Measurements from ENCODE around the gene OPCML. TPM values are rescaled to one million over a fixed set of nuclear protein-coding genes. Genes with fewer than 3 reads are reported as not detected.

Gene OPCML
- total RNA-seq, 1 donor from 2014 or later, result not detected

DNA sequence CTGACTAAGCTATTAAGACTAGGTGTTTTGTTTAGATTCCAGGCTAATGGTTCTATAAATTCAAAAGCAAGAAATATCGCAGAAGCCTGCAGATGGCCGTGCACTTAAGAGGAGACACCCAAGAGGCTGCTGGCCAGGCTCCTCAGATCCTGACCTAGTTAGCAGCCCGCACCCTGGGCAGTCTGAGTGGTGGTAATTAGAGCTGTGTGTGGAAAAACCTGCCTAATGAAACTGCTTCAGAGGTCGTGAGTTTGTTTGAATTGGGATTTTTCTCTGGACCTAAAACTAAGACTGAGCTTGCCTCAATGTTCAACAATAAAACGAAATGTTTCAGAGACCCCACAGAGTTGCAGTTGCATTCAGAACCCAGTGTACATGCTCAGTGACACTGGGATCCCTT lies 627.7 kb downstream of the OPCML start:
- no peak for DNase-seq (ENCODE audit: low read depth in 2 of 2)

DNA sequence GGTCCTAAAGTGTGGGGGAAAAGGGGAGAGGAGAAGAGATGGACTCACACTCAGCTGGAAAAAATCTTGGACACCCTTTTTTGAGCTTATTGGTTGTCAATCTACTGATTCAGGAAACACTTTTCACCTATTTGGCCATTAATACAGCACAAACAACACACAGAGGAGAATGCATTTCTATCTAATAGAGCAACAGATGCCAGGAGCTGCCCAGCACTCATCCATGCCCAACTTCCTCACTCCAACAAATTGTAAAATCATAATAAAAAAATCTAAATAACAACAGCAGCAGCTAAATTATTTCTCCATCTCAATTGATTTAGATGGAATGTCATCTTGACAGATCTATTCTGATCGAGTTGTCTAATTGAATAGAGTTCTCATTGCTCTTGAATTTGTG lies 628.2 kb downstream of the OPCML start:
- DNase-seq (ENCODE audit: low read depth in 2 of 2), result no peak

DNA sequence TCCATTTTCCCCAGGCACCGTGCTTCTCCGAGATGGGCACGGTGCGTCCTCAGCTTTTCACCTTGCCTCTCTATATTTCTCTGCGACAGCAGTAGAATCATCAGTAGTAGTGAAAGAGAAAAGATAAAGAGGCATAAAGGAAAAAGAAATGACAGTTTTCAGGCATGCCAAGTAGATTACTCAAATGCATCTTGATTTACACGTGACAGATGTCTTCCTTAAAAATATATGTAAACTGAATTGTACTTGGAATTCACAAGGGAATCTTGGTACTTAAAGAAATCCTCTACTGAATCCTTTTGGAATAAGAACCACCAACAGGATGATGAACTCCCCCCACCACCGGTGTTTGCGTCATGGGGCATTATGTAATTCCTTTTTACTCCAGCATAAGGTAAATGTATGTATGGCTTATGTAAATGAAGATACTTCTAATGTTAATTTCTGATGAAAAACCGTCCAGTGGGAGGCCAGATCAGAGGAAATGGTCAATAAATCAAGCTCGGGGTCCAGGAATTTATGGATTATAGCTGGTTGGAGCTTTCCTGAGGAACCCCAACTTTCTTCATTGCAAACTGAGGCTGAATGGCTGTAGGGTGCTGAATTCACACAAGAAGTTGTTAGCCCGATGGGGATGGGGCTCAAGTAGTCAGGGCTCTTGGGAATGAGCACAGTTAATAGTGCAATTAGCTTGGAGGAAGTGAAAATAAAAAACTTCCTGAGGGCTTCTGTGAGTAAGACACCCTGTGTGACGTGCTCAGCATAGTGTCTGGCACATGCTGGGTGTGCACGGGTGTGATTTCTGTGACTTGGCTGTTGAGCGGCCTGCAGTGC lies 630.4 kb downstream of the OPCML start:
- no peak for DNase-seq (ENCODE audit: low read depth in 2 of 2)

DNA sequence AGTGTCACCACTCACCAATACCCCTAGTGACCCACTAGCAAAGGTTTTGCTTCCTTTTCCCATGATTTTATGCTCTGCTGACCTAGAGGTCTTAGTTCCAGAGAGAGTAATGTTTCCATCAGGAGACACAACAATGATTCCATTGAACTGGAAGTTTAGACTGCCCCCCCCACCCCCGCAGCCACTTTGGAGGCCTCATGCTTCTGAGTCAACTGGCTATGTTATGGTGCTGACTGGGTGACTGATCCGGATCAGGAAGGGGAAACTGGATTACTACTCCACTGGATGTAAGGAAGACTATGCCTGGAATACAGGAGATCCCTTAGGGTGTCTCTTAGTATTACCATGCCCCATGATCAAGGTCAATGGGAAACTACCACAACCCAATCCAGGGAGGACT lies 633.6 kb downstream of the OPCML start:
- DNase-seq (ENCODE audit: low read depth in 2 of 2), result peak in 1 of 2 donors; percentile 12

DNA sequence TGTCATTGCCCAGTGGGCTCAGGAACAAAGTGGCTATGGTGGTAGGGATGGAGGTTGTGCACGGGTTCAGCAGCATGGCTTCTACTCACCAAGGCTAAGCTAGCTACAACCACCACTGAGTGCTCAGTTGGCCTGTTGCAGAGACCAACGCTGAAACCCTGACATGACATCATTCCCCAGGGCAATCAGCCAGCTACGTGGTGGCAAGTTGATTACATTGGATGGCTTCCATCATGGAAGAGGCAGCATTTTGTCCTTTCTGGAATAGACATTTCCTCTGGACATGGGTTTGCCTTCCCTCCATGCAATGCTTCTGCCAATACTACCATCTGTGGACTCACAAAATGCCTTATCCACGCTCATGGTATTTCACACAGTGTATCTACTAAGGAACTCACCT lies 634.3 kb downstream of the OPCML start:
- peak in 1 of 2 donors; percentile 50 for DNase-seq (ENCODE audit: low read depth in 2 of 2)

DNA sequence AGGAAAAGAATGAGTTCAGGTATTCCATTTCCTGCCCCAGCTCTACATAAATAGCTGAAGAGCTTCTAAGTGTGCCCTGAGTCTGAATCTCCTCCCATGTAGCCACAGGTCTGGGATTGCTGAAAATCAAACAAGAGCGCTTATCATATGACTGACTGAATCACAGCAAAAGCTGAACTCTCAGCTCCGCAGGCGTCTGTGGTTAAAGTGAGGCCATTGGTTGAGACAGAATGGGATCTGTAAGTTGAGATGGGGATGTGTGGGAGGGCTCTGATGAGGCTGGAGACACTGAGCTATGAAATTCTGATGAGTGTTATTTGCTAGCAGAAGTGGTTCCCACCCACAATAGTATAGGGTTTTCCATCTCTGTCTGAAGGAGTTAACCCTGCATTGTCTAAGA lies 637.0 kb downstream of the OPCML start:
- DNase-seq (ENCODE audit: low read depth in 2 of 2), result no peak

DNA sequence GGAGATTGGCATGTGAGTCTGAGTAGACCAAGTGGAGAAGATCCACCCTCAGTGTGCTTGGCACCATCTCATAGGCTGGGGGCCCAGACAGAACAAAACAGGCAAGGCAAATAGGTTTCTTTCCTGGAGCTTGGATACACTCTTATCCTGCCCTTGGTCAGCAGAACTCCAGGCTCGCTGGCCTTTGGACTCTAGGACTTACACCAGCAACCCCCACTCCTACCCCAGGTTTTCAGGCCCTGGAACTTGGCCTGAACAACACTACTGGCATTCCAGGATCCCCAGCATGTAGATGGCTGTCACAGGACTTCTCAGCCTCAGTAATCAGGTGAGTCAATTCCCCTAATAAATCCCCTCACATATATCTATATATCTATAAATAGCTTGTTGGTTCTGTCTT lies 637.7 kb downstream of the OPCML start:
- no peak for DNase-seq (ENCODE audit: low read depth in 2 of 2)

DNA sequence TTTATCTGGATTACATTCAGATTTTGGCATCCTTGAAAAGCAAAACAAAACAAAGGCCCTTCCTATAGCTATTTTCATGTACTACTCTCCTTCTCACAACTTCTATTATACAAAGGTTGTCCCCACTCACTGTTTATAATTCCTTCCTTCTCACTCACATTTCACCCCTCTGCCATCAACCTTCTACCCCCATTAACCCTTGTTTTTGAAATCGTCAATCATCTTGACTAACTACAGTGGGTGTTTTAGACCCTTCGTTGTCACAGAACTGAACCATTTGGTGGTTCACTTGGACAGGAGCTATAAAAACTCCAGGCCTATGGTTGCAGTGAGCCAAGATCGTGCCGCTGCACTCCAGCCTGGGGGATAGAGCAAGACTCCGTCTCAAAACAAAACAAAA lies 639.4 kb downstream of the OPCML start:
- no peak for DNase-seq (ENCODE audit: low read depth in 2 of 2)

DNA sequence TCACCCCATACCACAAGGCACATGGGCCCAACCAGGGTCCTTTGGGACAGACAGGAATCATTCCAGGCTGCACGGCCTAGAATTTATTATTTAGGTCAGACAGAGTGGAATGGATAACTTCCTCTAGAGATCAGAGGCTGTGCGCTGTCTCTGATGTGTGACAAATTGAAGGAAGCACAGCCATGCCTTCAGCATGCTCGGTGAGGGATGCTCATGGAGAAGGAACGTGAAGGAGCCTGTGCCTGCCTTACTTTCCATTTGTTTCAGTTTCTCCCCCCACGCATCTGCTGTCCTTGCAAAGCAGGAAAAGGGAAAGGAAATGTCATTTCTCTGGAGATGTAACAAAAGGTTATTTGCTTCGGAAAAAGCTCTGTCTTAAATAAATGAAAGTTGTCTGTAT lies 644.1 kb downstream of the OPCML start:
- DNase-seq (ENCODE audit: low read depth in 2 of 2), result no peak

DNA sequence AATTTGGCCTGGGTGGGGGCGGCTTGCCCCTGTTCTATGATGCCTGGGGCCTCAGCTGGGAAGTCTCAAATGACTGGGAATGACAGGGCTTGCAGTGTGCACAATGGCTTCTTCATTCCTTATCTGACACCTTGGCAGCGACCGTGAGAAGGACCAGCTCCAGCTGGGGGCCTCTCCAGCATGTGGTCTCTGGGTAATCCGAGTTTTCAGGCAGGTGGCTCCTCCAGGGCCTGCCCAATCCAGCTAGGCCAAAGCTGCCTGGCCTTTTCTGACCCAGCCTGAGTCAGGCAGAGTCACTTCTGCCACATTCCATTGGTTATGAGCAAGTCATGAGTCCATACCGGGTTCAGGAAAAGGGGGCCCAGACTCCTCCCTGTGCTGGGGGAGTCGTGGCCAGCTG lies 646.0 kb downstream of the OPCML start:
- DNase-seq (ENCODE audit: low read depth in 2 of 2), result no peak

DNA sequence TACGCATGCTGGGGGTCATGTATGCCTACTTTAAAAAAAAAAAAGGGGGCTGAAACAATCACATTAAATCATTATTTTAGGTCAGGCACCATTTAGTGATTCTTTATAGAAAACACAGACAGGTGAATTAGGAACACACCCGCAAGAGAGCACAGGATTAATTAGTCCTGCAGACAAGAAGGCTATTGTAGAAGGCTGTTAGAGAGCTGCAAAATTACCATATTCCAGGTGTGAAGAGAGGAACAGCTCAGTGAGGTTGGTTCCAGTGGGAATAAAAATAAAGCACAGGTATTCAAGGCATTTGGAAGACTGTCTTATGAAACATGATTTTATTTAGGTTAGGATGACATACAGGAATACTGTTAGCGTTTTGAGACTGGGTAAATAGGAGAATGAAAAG lies 649.1 kb downstream of the OPCML start:
- DNase-seq (ENCODE audit: low read depth in 2 of 2), result no peak

DNA sequence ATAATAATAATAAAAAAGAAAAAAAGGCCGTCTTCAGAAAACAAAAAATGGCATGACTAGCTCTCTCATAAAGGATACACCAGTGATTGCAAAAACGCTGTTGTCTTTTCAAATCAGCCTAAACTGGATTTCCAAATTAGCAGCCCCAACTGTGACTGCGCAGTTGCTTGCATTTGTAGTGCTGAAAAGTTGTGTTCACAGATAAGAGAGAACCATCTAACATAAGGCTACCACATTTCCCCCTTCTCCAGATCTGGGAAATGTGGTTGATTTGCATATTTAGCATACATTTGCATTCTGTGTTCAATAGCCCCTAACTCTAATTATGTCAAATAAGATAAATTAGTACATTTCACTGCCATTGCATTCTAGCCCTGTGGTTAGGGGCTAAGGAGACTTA lies 650.7 kb downstream of the OPCML start:
- DNase-seq (ENCODE audit: low read depth in 2 of 2), result no peak

DNA sequence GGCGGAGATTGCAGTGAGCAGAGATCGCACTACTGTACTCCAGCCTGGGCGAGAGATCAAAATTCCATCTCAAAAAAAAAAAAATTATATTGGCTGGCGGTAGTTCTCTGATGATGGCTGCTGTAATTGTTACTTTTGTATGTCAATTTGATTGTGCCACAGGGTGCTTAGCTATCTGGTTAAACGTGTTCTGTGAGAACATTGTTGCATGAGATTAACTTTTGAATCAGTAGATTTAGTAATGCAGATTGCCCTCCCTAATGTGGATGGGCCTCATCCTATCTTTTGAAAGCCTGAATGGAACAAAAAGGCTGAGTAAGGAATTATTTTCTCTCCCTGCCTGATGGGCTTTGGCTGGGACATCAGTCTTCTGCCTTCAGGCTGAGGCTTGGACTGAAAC lies 654.2 kb downstream of the OPCML start:
- DNase-seq (ENCODE audit: low read depth in 2 of 2), result no peak

DNA sequence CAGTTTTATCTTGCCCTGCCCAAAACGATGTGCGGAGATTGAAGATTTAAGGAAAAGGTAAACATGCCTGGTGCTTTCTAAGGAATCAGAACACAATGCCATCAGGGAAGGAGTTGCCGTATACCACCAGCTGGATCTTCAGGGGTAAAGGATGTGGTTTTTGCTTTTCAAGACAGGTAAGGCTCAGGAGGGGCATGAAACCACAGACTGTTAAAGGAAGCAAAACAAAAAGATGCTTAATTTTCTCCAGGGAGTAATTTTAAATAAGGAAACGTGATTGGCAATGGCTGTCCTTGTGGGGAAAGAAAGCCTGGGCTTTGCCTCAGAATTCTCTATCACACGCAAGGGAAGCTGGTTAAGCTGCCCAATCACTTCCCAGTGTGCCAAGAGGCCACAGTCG lies 655.6 kb downstream of the OPCML start:
- no peak for DNase-seq (ENCODE audit: low read depth in 2 of 2)

DNA sequence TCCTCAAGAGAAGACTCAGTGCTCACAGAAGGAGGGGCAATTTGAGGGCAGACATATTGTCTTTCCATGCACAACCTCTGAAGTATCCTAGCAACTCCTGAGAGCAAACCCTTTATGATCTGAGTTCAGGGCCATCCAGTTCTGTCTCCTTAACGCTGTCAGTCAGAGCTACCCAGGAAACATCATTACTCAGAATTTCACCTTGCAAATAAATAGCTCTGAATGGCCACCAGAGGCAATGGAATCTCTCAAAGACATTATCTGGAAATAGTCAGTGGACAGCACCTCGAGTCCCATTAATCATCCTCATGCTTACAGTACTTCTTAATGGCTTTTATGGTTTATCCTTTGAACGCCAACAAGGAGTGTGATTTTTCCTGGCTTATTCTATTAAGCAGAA lies 656.1 kb downstream of the OPCML start:
- no peak for DNase-seq (ENCODE audit: low read depth in 2 of 2)

DNA sequence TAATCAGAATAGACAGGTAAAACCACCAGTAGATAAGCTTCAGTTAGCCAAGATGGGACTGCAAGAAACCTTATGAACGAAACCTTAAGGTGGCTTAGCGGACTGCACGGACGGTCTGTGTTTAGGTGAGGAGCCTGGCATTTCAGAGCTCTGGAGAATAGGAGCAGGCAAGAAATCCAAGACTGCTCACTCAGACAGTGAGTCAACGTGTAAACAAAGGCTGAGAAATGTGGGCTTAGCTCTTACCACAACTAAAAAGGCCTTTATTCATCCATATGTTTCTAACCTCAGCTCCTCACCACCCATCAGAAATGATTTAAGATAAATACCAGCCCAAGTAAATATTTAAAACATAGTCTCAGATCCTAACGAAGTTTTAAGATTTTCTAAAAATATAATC lies 657.7 kb downstream of the OPCML start:
- DNase-seq (ENCODE audit: low read depth in 2 of 2), result no peak

DNA sequence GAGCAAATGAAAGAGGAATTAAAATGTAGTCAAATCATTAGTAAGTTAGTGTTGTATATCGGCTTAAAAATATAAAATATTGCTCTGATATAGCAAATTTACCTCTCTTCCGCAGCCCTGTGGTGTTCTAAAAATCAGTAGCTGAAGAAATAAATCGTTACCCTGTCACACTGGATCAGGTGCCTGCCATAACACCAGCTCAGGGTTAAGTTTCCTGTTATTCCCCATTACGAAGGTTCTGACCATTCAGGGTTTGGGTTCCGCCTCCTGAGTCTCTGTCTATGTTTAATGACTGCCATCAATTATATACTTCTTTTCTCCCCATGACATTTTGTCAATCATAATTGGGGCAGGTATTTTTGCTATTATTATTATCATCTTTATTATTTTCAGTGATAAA lies 658.5 kb downstream of the OPCML start:
- DNase-seq (ENCODE audit: low read depth in 2 of 2), result no peak

DNA sequence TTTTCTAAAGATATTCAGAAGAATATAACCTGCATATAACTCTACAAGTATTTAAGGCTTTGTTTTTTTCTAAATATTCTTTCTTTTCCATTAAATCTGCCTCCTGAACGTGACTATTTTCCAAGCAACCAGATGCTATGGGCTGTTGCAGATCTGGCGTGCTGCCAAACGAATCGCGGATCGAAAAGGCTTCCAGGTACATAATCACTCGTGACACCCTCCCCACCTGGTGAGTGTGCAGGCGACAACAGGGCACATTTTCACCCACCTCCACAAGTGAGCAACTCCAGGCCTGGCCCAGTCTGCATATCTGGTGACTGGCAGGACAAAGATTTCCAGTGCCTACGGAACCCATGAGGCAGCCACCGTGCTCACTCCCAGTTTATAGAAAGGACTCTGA lies 660.1 kb downstream of the OPCML start:
- no peak for DNase-seq (ENCODE audit: low read depth in 2 of 2)

DNA sequence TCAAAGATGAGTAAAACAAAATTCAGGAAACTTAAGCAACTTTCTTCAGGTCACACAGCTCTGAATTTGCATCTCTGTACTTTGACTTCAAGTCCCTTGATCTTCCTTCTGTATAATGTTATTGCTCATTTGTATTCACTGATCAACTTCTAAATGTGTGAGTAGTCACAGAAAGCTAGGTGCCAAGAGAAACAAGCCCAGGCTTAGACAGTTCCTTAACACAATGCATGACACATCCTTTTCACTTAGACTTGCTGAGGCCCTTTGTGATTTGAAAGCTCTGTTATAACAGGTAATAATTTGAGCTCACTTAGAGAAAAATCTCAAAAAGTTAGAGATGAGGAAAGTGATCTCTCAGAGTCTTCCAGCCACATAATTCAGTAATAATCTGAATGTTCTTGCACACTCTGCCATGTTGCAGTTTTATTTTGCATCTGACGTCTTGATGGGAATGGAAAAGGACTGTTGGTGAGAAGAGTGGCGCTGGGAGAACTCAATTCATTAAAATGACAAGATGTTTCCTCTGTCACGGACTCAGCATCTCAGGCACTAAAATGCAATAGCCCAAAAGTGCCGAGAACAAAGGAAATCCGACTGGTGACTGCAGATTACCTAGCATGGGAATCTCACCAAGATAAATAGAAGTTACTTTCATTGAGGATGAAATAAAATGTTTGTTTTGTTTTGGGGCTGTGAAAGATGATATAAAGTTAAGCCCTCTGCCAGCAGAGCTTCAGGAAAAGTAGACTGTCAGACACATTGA lies 665.3 kb downstream of the OPCML start:
- DNase-seq (ENCODE audit: low read depth in 2 of 2), result peak in 1 of 2 donors; percentile 21

DNA sequence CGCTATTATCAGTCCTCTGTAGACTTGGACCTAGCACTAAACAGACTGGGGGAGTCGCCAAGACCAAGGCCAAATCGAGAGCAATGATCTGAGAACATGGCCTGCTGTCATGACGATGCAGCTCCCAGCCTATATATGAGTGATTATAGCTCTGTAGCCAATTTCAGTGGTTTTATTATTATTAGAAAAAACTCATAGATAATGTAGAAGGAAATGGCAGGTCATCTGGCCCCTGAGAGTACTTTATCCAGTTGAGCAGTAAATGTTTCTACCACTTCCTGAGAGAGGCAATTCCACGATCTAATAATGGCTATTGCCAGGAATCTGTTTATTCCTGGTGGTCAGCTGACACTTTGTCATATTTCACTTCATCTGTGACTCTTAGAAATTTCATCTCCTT lies 666.7 kb downstream of the OPCML start:
- DNase-seq (ENCODE audit: low read depth in 2 of 2), result no peak

DNA sequence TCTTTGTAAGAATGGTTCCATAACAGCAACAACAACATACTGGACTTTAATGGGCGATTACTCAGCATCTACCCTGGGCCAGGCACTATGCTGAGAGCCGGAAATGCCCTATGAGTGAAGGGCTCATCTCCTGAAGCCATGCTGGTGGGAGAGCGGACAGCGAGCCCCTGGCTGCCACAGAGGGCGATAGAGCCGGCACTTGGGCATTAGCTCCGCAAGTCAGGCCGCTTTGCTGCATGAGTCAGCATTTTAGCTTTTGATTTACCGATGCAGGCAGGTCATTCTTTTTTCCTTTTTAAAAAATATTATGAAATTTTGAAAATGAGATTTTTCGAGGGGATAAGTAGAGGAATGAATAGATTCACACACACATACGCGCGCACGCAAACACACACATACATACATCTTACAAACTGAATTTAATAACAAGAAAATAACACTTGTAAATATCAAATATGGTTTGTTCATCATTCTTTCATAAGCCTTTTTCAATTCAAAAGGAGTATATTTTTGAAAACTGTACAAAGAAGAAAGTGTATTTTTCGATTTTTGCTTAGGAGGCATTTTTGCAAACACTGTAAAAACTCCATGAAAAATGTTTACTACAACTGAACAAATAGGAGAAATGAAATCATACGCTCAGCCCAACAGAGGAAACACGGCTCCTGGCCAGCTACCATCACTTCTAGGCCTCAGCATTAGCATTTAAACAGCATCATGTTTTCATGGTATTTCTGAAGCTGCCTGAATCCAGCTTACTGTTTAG lies 667.3 kb downstream of the OPCML start:
- DNase-seq (ENCODE audit: low read depth in 2 of 2), result no peak

DNA sequence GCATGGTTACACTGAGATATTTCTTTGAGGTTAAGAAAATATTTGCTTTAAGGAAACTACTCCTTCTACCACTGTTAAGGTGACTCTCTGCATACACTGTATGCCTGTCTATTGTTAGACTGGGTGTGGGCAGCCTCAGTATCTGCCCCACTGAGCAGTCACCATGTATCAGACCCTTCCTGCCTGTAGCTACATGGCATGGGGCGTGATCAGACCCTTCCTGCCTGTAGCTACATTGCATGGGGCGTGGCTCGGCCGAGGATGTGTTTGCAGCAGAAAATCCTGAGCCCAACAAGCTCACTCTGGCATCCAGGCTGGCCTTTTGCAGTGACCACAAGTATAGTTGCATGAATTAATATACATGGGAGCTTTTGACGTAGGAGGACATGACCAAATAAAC lies 669.4 kb downstream of the OPCML start:
- no peak for DNase-seq (ENCODE audit: low read depth in 2 of 2)

Measured in dermis microvascular lymphatic vessel endothelial cell (primary cell).